Activated CD4-positive, alpha-beta T cell treated with anti-CD3 and anti-CD28 coated beads, Interleukin-2, amount 10 ng/mL, durations not matched to agents 7 days and 5 days (primary cell): ENCODE measurements around the gene ITGA11. TPM values are rescaled to one million over a fixed set of nuclear protein-coding genes. Genes with fewer than 3 reads are reported as not detected.

Source experiments
- CTCF ChIA-PET: fragments of 350-600 bp; sonication (Branson Sonifier 250); formaldehyde crosslinking; loops from one replicate; lab custom pipeline; 2021; ENCODE audit warnings: antibody characterized with exemption; lab: Charles Lee
- POLR2A ChIA-PET: fragments of 350-600 bp; sonication (Branson Sonifier 250); formaldehyde crosslinking; loops from one replicate; lab custom pipeline; 2021; ENCODE audit warnings: antibody characterized with exemption; lab: Charles Lee
- DNase-seq: peaks from one replicate; pipeline ENCODE4 v3.0.0-alpha.2; 2020
- H3K27ac Mint-ChIP-seq: one replicate; pipeline ENCODE4 v1.8.0; 2021; ENCODE audit warnings: mild to moderate bottlenecking, moderate library complexity, mixed read lengths
- H3K27me3 Mint-ChIP-seq: one replicate; pipeline ENCODE4 v1.8.0; 2021; ENCODE audit warnings: mixed read lengths
- H3K36me3 Mint-ChIP-seq: one replicate; pipeline ENCODE4 v1.8.0; 2021; ENCODE audit warnings: low read depth, mixed read lengths
- H3K4me1 Mint-ChIP-seq: one replicate; pipeline ENCODE4 v1.8.0; 2021; ENCODE audit warnings: mixed read lengths
- H3K4me3 Mint-ChIP-seq: one replicate; pipeline ENCODE4 v1.8.0; 2021; ENCODE audit warnings: mild to moderate bottlenecking, moderate library complexity, mixed read lengths
- H3K9me3 Mint-ChIP-seq: one replicate; pipeline ENCODE4 v1.8.0; 2021; ENCODE audit warnings: mixed read lengths
- total RNA-seq, 2 experiments: library from RNA; stranded (reverse); gene quantifications; one replicate each; pipeline ENCODE4 v1.2.3, GENCODE V29; 2021

The ITGA11 gene
- total RNA-seq, 2 experiments from 2014 or later, result 1.0 to 1.1 TPM

GRCh38 chr15:68367226-68367625, 64.7 kb downstream of the ITGA11 start:
- Mint-ChIP-seq H3K9me3 (no peaks in the 10 kb centered on the region), H3K4me3 (no peak overlapping the region), H3K36me3 (no peaks in the 10 kb centered on the region), H3K4me1 (peaks cover 23% of the 10 kb centered on the region), H3K27ac (peak overlapping the region; percentile 73), H3K27me3 (peaks cover 1% of the 10 kb centered on the region)
- POLR2A ChIA-PET, result no interaction called here
- DNase-seq, result no peak
- CTCF ChIA-PET, result interaction anchor here (2.1 kb wide), 1 partner anchor 60 kb away, joined by 6 read pairs; no protein-coding TSS in a partner anchor

- Mint-ChIP-seq H3K9me3 (no peaks in the 10 kb centered on the region), H3K27ac (no peak overlapping the region), H3K4me1 (peaks cover 23% of the 10 kb centered on the region), H3K27me3 (peaks cover 1% of the 10 kb centered on the region), H3K36me3 (no peaks in the 10 kb centered on the region), H3K4me3 (no peak overlapping the region)
- DNase-seq, result no peak
- ChIA-PET CTCF (interaction anchor here (2.1 kb wide), 1 partner anchor 59 kb away, joined by 6 read pairs; no protein-coding TSS in a partner anchor), POLR2A (interaction anchor here (0.6 kb wide), 1 partner anchor 341 kb away, joined by 5 read pairs; no protein-coding TSS in a partner anchor)
Observed at GRCh38 chr15:68366314-68366713, 65.6 kb downstream of the ITGA11 start.

GRCh38 chr15:68365770-68366169, 66.2 kb downstream of the ITGA11 start:
- ChIA-PET POLR2A (interaction anchor here (0.6 kb wide), 1 partner anchor 341 kb away, joined by 5 read pairs; no protein-coding TSS in a partner anchor), CTCF (interaction anchor here (0.9 to 2.1 kb wide), 2 partner anchors 39 to 59 kb away, joined by 3 to 6 read pairs; no protein-coding TSS in a partner anchor)
- H3K9me3 Mint-ChIP-seq, result no peaks in the 10 kb centered on the region
- H3K36me3 Mint-ChIP-seq, result no peaks in the 10 kb centered on the region
- H3K4me3 Mint-ChIP-seq, result no peak overlapping the region
- no peak for DNase-seq
- H3K27ac Mint-ChIP-seq, result no peak overlapping the region
- H3K4me1 Mint-ChIP-seq, result peaks cover 23% of the 10 kb centered on the region
- H3K27me3 Mint-ChIP-seq, result peaks cover 1% of the 10 kb centered on the region

GRCh38 chr15:68365140-68365745, 66.7 kb downstream of the ITGA11 start:
- H3K4me3 Mint-ChIP-seq, result no peak overlapping the region
- no peaks in the 10 kb centered on the region for H3K9me3 Mint-ChIP-seq
- H3K27ac Mint-ChIP-seq, result peak overlapping the region; percentile 71
- DNase-seq, result no peak
- H3K4me1 Mint-ChIP-seq, result peaks cover 23% of the 10 kb centered on the region
- H3K27me3 Mint-ChIP-seq, result peaks cover 1% of the 10 kb centered on the region
- H3K36me3 Mint-ChIP-seq, result no peaks in the 10 kb centered on the region
- ChIA-PET CTCF (interaction anchor here (0.9 to 2.1 kb wide), 4 partner anchors 17 to 88 kb away, joined by 3 to 6 read pairs (median 3); partner anchors contain the start of gene FEM1B), POLR2A (interaction anchor here (0.7 kb wide), 2 partner anchors 53 to 95 kb away, joined by 3 to 4 read pairs; no protein-coding TSS in a partner anchor)

- Mint-ChIP-seq H3K9me3 (no peaks in the 10 kb centered on the region), H3K27ac (no peak overlapping the region), H3K4me1 (peaks cover 23% of the 10 kb centered on the region), H3K27me3 (peaks cover 1% of the 10 kb centered on the region), H3K4me3 (no peak overlapping the region), H3K36me3 (no peaks in the 10 kb centered on the region)
- CTCF ChIA-PET, result interaction anchor here (1.1 to 1.2 kb wide), 2 partner anchors 16 to 87 kb away, joined by 3 read pairs; partner anchors contain the start of gene FEM1B
- DNase-seq, result no peak
- POLR2A ChIA-PET, result interaction anchor here (0.7 kb wide), 1 partner anchor 95 kb away, joined by 3 read pairs; no protein-coding TSS in a partner anchor
Observed at GRCh38 chr15:68364660-68365035, 67.3 kb downstream of the ITGA11 start.

GRCh38 chr15:68364028-68364659, 67.8 kb downstream of the ITGA11 start:
- peaks cover 1% of the 10 kb centered on the region for H3K27me3 Mint-ChIP-seq
- no peak overlapping the region for H3K4me3 Mint-ChIP-seq
- no peak overlapping the region for H3K27ac Mint-ChIP-seq
- H3K36me3 Mint-ChIP-seq, result no peaks in the 10 kb centered on the region
- POLR2A ChIA-PET, result no interaction called here
- H3K9me3 Mint-ChIP-seq, result no peaks in the 10 kb centered on the region
- CTCF ChIA-PET, result interaction anchor here (1.1 to 1.2 kb wide), 2 partner anchors 16 to 87 kb away, joined by 3 read pairs; partner anchors contain the start of gene FEM1B
- no peak for DNase-seq
- peaks cover 23% of the 10 kb centered on the region for H3K4me1 Mint-ChIP-seq

GRCh38 chr15:68363353-68363752, 68.6 kb downstream of the ITGA11 start:
- CTCF ChIA-PET, result no interaction called here
- H3K27ac Mint-ChIP-seq, result no peak overlapping the region
- POLR2A ChIA-PET, result no interaction called here
- H3K9me3 Mint-ChIP-seq, result no peaks in the 10 kb centered on the region
- peaks cover 1% of the 10 kb centered on the region for H3K27me3 Mint-ChIP-seq
- H3K36me3 Mint-ChIP-seq, result no peaks in the 10 kb centered on the region
- no peak overlapping the region for H3K4me3 Mint-ChIP-seq
- peaks cover 23% of the 10 kb centered on the region for H3K4me1 Mint-ChIP-seq
- no peak for DNase-seq

GRCh38 chr15:68362537-68363126, 69.3 kb downstream of the ITGA11 start:
- Mint-ChIP-seq H3K4me3 (no peak overlapping the region), H3K4me1 (peaks cover 23% of the 10 kb centered on the region)
- POLR2A ChIA-PET, result no interaction called here

GRCh38 chr15:68360721-68361120, 71.2 kb downstream of the ITGA11 start:
- H3K9me3 Mint-ChIP-seq, result peaks cover 15% of the 10 kb centered on the region

More at GRCh38 chr15:68362537-68363126, 69.3 kb downstream of the ITGA11 start:
- peaks cover 3% of the 10 kb centered on the region for H3K27me3 Mint-ChIP-seq
- DNase-seq, result no peak
- H3K27ac Mint-ChIP-seq, result no peak overlapping the region
- no peaks in the 10 kb centered on the region for H3K36me3 Mint-ChIP-seq
- CTCF ChIA-PET, result no interaction called here
- H3K9me3 Mint-ChIP-seq, result peaks cover 4% of the 10 kb centered on the region

GRCh38 chr15:68356778-68357177, 75.2 kb downstream of the ITGA11 start:
- peaks cover 9% of the 10 kb centered on the region for H3K36me3 Mint-ChIP-seq
- H3K27ac Mint-ChIP-seq, result no peak overlapping the region
- no peak for DNase-seq
- no peak overlapping the region for H3K4me3 Mint-ChIP-seq
- H3K9me3 Mint-ChIP-seq, result peaks cover 19% of the 10 kb centered on the region
- H3K4me1 Mint-ChIP-seq, result peaks cover 22% of the 10 kb centered on the region
- H3K27me3 Mint-ChIP-seq, result peaks cover 2% of the 10 kb centered on the region
- CTCF ChIA-PET, result no interaction called here
- POLR2A ChIA-PET, result no interaction called here

More at GRCh38 chr15:68360721-68361120, 71.2 kb downstream of the ITGA11 start:
- CTCF ChIA-PET, result interaction anchor here (0.6 to 1.5 kb wide), 4 partner anchors 10 to 67 kb away, joined by 3 read pairs; no protein-coding TSS in a partner anchor
- DNase-seq, result no peak
- H3K36me3 Mint-ChIP-seq, result peaks cover 9% of the 10 kb centered on the region
- no peak overlapping the region for H3K27ac Mint-ChIP-seq
- no peak overlapping the region for H3K4me3 Mint-ChIP-seq
- H3K27me3 Mint-ChIP-seq, result peaks cover 2% of the 10 kb centered on the region
- POLR2A ChIA-PET, result no interaction called here
- peaks cover 13% of the 10 kb centered on the region for H3K4me1 Mint-ChIP-seq

- Mint-ChIP-seq H3K27me3 (peaks cover 2% of the 10 kb centered on the region), H3K4me1 (peaks cover 27% of the 10 kb centered on the region), H3K36me3 (peaks cover 9% of the 10 kb centered on the region), H3K4me3 (no peak overlapping the region), H3K27ac (no peak overlapping the region), H3K9me3 (peaks cover 19% of the 10 kb centered on the region)
- CTCF ChIA-PET, result interaction anchor here (1.9 kb wide), 1 partner anchor 49 kb away, joined by 8 read pairs; no protein-coding TSS in a partner anchor
- POLR2A ChIA-PET, result no interaction called here
- no peak for DNase-seq
Observed at GRCh38 chr15:68354923-68355322, 77.0 kb downstream of the ITGA11 start.

- CTCF ChIA-PET, result interaction anchor here (1.9 kb wide), 1 partner anchor 48 kb away, joined by 8 read pairs; no protein-coding TSS in a partner anchor
- H3K4me1 Mint-ChIP-seq, result peaks cover 27% of the 10 kb centered on the region
Observed at GRCh38 chr15:68354268-68354667, 77.7 kb downstream of the ITGA11 start.

More at GRCh38 chr15:68354268-68354667, 77.7 kb downstream of the ITGA11 start:
- Mint-ChIP-seq H3K36me3 (peaks cover 9% of the 10 kb centered on the region), H3K27me3 (peaks cover 2% of the 10 kb centered on the region), H3K27ac (peak overlapping the region; percentile 65), H3K9me3 (peaks cover 19% of the 10 kb centered on the region), H3K4me3 (no peak overlapping the region)
- no peak for DNase-seq
- POLR2A ChIA-PET, result no interaction called here
